NOMO-1 treated with dmso at 0.1 percent for 144 hours (cell line): Measurements from ENCODE around the gene FEM1C.

Experiments used
- DNase-seq: peaks from one replicate; lab custom pipeline; 2025; ENCODE audit not compliant: unreplicated experiment; lab: John Stamatoyannopoulos, UW

FEM1C gene

DNA sequence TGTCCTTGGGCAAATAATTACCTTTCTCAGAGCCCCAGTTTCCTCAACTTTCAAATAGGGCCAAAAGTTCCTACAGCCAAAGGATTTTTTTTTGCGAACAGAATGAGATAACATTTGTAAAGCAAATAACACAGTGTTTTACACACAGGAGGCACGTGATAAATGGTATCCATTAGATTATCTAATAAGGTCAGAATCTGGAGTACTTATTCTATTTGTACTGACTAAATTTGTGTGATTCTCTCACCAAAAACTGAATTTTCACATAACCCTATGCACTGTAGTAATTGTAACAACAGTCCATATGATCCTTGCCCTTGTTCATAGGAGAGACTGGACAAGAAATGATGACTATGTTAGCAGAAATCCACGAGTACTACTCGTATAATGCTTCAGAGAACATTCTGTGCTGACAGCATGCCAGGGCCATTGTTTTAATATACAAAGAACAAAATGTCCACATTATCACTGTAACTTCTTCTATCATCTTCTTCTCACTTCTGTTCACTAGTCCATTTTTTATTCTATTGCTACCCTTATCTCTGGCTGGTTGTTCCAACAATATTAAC, 13.9 kb upstream of the FEM1C start:
- DNase-seq, result no peak

DNA sequence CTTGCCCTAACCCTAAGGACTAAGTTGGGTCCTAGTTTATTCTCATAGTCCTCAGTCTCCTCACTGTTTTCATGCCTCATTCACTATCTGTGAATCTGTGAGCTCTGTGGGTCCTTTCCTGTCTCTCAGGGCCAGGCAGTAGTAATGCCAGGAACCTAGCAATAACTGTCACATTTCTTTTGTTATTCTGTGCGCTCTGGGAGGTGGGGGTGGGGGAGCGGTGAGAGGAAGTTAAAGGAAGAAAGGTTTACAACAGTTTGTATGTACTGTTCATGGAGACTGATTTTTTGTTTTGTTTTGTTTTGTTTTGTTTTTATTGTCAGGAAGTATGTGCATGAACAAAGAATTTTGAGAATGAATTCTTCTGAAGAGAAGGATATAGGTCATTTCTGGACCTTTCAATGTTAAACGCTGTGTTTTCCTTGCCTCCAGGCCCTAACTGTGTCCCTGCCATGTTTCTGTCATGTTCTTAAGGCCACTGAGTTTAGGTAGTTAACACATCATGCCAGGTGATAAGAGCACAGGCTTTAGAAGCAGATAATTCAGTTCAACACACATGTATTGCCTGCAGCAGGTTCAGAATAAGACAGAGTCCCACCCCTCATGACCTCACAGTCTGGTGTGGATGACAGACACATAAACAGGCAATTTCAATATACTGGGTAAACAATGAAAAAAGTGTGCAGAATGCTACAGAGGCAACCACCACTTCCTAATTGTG, 13.3 kb upstream of the FEM1C start:
- no peak for DNase-seq

DNA sequence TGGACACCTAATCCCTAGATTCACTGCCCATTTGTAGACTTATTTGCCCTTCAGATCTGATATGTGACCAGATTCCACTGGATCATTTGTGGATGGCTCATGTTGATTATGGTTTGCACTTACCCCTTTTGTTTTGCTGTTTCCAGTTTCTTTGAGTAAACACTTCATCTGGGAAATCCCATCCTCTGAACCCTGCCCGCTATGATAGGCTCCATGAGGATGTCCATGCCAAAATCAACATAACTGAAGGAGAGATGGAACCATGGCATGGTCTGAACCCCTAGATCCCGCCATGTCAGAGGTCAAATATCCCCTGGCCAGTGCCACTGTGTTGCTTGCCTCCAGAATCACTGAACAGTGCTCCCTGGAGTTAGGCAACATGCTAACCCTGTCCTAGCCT, 11.7 kb upstream of the FEM1C start:
- DNase-seq, result no peak

DNA sequence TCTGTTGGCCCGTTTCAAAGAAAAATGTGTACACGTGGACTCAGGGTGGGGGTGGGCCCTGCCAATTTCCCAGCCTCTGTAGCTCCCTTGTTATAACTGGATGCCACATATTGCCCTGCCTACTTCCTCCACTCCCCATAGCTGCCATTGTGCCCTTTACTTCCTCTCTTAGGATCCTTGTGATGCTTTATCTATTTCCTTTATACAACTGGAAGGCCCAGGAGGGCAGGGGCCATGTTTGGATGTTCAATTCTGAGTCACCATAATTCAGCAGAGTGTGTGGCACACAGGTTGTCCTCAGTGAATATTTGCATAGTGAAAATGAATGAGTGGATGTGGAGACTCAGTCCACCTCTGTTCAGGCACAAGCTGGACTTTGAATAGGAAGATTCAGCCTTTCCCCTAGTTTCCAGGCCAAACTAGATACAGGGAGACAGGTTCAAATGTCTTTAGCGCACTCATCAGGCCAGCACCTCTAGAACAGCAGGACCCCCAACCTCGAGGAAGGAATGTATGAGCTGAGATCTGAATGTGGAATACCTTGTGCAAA, 10.6 kb upstream of the FEM1C start:
- no peak for DNase-seq

DNA sequence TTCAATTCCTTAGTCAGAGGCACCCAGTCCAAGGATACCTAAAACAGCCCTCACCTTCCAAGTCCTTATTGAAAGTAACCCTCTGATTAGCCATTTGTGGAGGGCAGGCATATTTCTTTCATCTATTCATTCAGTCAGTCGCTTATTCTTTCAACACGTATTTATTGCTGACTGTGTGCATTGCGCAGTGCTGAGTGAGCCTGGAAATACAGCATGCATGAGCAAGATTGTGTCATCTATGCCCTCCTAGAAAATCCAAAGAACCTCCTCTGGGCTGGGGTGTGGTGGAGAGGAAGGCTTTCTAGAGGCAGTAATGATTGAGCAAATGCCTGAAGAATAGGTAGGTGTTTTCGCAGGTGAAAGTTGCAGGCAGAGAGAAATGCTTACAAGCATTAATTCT, 8.5 kb upstream of the FEM1C start:
- DNase-seq, result no peak

DNA sequence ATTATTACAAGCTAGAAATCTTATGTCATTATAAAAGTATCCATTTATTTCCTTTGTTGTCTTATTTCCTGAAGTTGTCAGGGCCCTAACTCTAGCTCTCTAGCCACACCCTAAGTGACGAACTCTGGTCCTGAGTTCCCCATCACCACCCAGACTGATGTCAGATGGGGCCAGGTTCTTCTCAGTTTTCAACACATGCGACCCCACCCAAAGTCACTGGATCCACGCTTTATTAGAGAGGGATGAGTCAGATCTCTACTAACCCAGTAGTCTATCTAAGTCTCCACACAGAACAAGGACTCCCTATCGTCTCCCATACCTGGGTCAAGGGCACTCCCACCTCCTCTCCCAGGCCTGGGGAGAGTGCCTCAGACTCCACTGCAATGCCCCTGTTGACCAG, 6.8 kb upstream of the FEM1C start:
- no peak for DNase-seq

DNA sequence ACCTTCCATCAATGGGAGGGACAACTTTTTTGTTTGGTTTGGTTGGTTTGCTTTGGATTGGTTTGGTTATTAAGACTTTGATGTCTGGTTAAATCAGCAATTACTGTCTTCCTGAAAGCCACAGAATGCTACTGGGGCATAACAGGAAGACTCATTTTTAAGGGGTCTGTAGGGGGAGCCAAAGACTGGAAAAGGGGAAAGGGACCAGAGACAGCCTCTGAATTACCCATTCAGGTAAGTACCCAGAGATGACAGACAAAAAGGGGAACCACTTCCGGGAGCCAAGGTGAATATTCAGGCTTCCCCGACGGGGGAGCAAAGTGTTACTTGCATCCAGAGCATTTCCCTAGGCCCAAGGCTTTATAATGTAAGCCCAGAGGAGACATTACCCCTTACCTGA, 4.6 kb upstream of the FEM1C start:
- no peak for DNase-seq

DNA sequence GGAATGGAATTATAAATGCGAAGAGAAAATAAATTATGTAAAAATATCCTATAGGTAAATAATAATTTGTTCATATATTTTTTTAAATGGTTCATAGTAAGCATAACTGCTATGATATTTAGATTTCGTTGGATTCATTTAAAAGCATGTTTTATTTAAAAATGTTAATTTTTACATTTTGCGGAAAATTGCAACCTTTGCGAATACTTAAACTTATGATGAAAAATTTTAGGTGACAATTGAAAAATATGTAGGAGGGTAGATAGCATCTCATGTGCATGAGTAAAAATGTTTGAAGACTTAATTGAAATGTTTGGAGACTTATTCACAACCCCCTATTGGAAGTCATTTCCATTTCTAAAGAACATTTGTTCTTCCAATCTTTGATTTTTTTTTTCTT, 4.1 kb upstream of the FEM1C start:
- no peak for DNase-seq

DNA sequence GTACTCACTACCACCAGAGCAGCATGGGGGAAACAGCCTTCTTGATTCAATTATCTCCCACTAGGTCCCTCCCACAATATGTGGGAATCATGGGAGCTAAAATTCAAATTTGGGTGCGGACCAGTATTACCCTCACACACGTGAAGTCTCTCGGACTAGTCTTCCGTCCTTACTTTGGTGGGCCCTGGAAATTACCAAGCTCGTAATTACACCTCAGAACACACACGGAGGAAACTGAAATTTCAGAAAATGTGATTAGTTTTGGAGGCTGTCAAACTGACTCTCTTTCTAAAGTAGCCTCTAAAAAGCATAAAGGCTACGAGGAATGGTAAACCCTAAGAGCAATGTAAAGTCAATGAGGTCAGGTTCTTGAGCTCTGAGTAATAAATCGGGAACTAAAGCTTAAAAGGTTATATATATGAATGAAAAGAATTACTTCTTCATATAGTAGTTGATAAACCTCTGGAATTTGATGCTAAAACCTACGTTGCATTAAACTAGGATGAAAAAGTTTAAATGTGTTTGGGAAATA, 842 bp upstream of the FEM1C start:
- DNase-seq, result no peak

DNA sequence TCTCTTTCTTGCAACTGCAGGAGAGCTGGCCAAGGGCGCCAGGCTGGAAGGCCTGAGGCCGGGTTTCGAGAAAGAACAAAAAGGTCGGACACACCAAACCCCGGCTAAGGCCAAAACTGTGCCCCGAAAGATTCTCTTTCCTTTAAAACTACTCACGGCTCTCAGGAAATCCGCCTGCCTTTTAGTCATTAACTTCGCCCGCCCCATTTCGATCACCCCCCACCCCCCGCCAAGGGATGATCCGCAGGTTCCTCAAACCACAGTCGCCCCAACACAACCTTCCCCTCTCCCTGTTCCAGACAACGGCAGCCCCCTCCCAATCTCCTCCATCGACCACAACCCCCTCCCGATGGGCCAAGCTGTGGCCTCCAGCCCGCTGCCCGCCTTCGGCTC, 536 bp downstream of the FEM1C start:
- DNase-seq, result peak; percentile 65

DNA sequence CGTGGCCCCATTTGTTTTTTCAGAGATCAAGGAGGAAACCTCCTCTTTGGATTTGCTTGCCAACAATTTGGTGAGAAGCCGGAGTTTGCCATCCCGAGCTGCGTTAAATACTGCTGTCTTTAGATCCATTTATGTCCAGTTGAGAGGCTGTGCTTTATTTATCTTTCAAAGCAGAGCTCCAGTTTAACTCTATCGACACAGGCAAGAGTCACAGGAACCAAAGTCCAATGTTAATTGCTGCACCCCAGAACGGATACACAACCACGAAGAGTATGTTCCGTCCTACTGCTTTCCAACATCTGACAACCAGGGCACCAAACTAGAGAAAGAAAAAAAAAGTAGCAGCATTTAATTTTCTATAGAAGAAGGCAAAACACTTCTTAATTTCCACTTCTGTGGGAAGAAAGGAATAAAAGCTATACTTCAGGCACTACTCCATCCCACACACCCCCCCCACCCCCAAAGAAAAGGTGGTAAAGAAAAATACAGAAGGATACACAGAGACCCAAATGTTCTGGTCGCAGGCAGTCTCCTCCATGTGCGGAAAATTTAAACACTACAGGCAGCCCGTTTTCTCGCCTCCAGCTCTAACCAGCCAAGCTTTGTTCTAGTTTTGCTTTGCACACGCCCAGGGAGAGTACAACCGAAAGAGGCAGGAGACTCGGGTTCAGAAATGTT, 1.1 kb downstream of the FEM1C start:
- peak; percentile 66 for DNase-seq

DNA sequence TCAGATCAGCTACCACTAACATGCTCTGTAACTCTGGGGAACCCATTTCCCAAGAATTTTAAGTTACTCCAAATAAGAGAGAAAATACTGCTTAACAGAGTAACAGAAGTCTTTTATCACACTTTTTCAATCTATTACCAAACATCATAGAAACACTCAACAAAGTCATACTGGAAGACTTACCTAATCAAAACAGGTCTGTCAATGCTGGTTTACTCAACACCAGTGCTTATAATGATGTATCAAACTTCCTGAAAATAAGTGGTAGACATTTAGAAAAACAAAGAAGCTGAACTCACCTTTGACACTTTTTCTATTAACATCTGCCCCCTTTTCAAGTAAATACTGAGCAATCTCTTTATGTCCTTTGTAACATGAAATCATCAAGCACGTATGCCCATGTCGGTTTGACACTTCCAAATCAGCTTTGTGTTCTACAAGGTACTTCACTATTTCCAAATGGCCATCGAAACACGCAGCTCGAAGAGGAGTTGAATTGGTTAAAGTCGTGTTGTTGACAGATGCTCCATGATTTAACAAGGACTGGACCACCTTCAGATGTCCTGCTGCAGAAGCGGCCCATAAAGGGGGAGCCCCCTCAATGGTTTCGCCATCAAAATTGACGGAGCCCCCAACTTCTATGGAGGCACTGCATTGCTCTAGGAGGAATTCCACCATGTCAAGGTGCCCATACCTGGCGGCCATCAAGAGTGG, 1.8 kb downstream of the FEM1C start:
- DNase-seq, result no peak

DNA sequence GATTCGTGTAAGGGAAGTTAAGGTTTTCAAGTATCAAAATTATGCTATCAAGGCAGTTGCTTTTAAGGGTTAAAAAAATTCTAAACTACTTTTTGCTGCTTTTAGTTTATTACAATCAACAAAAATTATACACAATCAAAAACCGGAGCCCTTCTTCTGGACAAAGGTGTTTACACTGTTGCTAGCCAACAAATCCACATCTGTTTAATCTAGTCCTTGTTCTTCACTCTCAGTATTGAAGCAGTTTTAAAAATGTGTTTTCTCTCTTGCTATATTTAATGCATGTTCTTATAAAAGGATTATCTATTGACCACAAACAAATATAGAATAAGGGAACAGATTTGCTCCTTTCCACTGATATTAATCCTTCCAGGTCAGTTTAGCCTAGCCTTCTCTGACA, 2.5 kb downstream of the FEM1C start:
- no peak for DNase-seq

DNA sequence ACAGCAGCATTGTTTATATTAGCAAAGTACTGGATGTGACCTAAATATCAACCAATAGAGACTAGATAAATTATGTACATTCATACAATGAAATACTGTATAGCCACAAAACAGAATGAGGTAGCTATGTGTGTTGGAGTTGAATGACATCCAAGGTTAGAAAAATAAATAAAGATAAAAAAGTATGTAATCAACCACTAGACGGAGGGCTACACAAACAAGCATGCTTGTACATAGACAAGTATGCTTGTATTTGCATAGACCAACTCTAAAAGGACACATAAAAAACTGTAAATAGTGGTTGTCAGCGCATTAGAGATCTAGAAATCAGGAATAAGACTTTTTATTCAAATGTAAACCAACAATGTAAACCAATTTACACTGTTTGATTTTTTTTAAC, 3.0 kb downstream of the FEM1C start:
- no peak for DNase-seq

DNA sequence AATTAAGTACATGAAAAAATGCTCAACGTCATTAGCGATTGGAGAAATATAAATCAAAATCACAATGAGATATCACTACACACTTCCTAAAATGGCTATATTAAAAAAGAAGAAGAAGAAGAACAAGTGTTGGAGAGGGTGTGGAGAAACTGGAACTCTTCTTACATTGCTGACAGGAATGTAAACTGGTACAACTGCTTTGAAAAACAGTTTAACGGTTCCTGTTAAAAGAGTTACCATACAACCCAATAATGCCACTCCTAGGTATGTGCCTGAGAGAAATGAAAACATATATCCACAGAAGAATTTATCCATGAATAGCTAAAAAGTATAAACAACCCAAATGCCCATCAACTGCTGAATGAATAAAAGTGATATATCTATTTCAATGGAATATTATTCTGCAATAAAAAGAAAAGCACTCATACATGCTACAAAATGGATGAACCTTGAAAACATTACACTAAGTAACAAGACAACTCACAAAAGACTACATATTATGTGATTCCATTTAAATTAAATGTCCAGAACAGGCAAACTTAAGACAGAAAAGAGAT, 9.0 kb downstream of the FEM1C start:
- DNase-seq, result no peak

DNA sequence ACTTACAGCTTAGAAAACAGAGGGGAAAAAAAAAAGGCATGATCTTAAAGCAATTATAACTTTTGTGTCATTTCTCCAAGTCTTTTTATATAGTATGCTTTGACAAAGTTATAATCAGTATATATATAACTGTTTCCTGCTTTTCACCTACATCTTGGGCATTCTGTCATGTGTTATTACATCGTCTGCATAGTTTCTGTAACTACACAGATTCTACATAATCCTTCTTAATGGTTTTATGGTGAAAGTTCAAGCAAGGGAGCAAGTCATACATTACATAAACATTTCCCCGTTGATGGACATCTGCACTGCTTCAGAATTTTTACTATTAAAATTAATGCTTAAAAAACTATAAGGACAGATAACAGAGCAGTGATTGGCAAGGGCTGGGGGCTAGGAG, 12.1 kb downstream of the FEM1C start:
- no peak for DNase-seq

DNA sequence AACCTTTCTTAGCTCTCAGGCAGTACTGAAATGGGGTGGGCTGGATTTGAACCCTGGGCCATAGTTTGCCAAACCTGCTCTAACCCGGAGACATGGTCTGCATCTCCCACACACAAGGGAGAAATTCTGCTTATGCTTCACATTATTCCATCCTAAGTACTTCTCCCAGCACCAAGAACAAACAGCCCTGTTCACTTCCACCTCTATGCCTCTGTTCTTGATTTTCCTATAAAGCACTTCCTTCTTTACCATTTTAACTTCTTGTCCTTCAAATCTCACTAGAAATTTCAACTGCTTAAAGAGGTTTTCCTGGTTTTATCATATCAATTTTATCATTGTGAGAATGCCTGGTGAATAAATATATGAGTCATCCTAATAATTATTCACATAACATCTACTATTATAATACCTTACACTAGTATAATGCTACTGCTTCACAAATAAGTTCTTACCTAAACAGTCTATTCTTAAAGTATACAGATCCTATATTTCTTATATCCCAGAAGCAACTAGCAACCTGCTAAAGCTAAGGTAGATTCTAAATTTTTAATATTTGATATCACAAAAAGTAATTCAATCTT, 12.7 kb downstream of the FEM1C start:
- no peak for DNase-seq

DNA sequence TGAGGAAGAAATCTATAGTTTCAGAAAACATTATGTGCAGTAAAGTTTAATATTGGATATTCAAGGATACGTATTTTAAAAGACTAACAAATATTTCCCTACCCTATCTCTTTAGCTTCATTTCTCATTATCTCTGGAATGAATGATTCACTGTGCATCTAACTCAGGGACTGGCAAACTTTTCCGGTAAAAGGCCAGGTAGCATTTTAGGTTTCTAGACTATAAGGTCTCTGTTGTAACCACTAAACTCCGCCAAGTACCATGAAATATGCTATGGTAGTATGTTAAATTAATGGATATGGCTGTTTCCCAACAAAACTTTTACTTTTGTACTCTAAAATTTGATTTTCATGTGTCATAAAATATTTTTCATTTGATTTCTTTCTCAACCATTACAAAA, 13.2 kb downstream of the FEM1C start:
- no peak for DNase-seq

DNA sequence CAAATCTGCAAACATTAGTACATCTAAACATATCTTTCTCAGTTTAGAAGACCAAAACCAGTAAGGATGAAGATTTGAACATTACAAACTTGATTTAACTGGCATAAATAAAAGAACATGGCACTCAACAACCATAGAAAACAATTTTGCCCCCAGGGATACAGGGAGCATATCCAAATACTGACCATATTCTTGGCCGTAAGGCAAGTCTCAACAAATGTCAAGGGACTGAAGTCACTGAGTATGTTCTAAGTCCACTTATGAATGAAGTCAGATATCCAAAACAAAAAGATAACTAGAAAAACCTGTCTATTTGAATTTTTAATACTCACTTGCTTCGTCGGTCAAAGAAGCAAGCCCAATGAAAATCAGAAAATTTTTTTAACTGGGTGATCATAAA, 14.1 kb downstream of the FEM1C start:
- DNase-seq, result no peak

DNA sequence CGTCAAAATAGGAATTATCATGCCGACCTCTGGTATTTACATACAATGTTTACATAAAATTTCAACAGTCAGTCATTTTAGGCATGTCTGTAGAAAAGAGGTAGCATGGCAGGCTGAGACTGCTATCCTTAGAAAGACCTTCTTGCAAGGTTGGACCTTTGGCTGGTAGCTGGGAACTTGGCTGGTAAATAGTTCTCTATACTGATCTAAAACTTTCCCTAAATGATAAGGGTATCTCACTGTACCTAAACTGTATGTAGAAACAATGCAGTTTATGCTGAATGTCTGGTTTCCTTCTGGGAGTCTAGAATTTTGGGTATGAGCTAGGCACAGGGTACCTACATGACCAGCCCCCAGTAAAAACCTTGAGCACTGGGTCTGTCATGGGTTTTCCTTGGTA, 18.0 kb downstream of the FEM1C start:
- no peak for DNase-seq
